NCI-H2171 treated with DMSO at 0.1 percent for 48 hours (cell line): ENCODE data around the gene NAXD.
"Not testable (repeated sequence)": the region's sequence is repeated elsewhere in the genome, so short reads cannot be mapped to it uniquely, and the experiment has no call there.

Source experiments
- DNase-seq: peaks from one replicate; lab custom pipeline; 2025; lab: John Stamatoyannopoulos, UW

NAXD gene

DNA sequence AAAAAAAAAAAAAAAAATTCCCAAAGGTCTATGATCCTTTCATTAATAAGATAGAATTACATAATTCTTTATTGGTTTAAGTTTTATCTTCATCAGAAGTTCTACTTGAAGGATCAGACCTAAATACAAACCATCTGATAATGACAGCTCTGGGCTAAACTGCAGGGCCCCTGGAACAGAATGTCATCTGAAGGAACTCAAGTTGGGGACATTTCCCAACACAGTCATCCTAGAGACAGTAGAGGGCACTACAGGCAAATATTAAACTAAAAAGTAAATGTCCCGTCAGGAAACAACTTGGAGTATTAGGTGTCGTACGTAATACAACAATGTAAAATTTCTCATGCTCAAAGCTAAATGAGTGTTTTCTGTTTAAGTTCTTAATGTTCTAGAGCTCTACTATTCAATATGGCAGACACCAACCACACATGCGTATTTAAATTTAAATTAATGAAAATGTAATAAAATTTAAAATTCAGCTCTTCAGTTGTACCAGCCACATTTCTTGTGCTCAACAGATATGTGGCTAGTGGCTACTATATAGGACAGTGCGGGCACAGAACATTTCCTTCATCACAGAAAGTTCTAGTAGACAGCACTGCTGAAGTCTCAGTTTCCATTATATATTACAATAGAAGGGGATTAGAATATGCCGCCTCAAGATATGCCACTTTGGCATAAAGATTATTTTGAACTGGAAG lies 21.8 kb upstream of the NAXD start:
- DNase-seq: peak; percentile 40

- DNase-seq: no peak
These were observed 18.2 kb upstream of the NAXD start for GRCh38 chr13:110597041-110597689.

- DNase-seq: no peak
These were observed 15.0 kb upstream of the NAXD start for GRCh38 chr13:110600261-110600819.

GRCh38 chr13:110600980-110601379 lies 14.4 kb upstream of the NAXD start:
- no peak for DNase-seq

- DNase-seq: no peak
These were observed 10.2 kb upstream of the NAXD start for GRCh38 chr13:110605132-110605531.

GRCh38 chr13:110606281-110606680 lies 9.1 kb upstream of the NAXD start:
- not testable (repeated sequence) for DNase-seq

- no peak for DNase-seq
These were observed 7.6 kb upstream of the NAXD start for GRCh38 chr13:110607675-110608224.

DNA sequence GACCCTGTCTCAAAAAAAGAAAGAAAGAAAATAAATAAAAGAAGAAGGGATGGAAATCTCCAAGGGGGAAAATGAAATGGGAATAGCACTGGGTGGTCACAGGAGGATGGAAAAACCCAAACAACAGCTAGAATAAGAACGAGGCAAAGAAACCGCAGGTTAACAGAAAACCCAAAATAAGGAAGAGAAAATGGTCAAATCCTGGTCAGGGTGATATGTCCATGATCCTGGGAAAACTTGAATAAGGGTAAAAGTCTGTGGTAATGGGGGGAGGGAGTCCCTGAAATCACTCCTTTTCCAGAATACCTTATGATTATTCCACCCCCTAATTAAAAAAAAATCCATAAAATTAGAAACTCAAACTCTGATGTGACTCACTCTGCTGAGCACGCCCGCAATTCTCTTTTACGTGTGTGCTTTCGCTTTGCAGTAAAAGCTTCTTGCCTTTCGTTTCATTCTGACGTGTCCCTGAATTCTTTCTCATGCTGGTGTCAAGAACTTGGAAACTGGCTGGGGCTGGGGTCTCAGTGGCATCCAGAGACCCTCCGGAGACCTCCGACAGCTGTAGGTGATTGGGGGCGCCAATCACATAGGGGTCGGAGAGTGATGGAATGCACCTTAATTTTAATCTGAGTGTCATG lies 4.3 kb upstream of the NAXD start:
- DNase-seq: no peak

DNA sequence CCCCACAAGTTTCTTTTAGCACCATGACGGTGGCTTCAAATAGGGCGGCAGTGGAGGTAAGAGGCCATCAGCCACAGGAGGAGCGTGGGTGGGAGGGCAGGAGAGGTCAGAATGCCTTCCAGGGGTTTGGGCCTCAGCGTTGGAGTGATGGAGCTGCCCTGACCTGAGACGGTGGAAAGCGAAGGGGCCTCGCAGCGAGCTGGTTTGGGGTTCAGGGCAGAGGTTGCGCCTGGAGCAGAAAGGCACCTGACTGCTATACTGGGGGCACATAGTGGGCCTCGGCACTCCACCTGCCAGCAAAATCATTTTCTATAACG lies 382 bp upstream of the NAXD start:
- DNase-seq: no peak

GRCh38 chr13:110616103-110617101 lies 1.1 kb downstream of the NAXD start:
- DNase-seq: no peak

GRCh38 chr13:110617321-110618072 lies 2.2 kb downstream of the NAXD start:
- DNase-seq: no peak

DNA sequence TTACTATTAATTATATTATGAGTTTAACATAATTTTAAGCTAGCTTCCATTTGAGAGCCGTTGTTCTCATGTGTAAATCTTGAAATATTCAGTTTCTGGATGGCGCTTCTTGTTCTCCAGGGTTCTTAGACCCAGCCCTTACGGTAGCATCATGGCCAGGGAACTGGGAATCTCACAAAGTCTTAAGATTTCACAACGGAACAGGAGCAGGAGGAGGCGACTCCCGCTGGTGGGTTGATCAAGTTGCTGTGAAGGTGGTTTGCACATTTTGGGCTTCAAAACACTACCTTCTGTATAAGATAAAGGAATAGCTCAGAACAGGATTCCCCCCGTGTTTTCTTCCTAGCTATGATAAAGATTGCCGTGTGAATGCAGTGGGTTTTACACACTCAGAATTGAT lies 2.8 kb downstream of the NAXD start:
- DNase-seq: no peak

DNA sequence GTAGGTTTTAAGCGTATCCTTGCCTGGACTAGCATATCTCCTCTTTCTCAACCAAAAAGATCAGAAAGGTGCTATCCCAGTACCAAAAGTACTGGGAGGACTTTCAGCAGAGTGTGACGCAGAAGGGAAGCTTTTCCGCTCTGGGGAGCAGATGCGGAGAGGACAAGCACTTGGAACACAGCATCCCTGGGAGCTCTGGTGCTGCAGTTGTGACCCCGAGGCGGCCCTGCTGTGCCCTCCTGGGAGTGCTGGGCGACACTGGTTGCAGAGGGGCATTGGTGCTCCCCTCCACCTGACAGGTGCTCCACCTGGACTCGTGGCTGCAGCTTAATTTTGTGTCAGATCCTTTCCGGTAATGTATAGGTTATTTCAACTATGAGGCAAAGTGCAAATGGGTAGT lies 3.4 kb downstream of the NAXD start:
- DNase-seq: no peak

- no peak for DNase-seq
These were observed 5.3 kb downstream of the NAXD start for GRCh38 chr13:110620596-110620995.

DNA sequence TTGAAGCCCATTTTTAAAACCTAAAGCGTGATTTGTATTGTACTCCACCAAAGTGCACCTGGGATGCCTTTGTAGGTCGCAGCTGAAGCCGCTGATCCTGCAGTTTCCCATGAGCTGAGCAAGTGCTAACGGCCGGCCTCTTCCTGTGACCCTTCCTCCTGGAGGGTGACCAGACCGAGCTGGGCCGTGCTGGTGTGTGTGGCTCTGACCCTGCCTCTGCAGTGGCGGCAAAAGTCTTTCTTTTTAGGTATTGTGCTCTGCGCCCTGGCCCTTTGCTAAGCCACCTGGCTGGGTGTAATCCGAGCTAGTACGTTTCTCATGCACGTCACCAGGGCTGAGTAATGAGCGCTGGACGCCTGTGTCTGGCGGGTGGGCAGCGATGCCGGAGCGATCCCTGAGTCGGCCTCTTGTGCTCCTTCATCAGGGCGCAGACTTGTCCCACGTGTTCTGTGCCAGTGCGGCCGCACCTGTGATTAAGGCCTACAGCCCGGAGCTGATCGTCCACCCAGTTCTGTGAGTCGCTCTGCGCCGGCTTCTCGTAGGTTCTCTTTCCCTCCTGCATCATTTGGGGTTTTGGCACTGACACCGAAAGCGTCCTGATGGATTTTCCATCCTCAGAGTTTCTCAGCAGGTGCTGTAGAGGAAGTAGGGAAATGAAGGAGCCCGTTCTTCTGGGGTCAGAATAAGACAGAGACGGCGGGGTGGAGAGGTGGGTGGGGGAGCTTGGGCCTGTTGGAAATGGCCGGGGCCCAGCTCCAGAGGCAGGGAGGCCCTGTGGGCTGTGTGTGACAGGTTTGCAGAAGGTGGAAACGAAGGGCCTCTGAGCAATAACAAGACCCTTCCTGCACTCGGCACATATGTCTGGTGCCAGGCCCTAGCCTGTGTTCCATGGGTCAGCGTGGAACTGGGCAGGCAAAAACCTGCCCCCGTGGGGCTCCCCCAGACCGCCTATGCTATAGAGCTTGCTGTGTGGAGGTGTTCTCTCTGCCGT lies 9.7 kb downstream of the NAXD start:
- no peak for DNase-seq

- no peak for DNase-seq
These were observed 10.5 kb downstream of the NAXD start for GRCh38 chr13:110625771-110626321.

GRCh38 chr13:110626521-110626920 lies 11.2 kb downstream of the NAXD start:
- DNase-seq: no peak

DNA sequence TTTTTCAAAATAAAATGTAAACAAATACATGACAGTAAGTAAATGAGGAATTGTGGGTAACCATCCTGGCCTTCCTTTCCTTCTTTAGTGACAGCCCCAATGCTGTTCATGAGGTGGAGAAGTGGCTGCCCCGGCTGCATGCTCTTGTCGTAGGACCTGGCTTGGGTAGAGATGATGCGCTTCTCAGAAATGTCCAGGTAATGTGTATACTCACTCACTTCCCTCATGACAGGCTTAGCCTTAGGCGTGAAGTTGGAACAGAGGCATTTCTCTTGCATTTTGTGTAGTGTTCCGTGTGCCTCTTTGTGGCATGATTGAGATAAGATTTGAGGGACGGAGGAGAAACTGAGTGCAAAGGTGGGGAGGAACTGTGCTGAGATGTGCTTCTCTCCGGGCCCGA lies 12.0 kb downstream of the NAXD start:
- no peak for DNase-seq

GRCh38 chr13:110627761-110628476 lies 12.6 kb downstream of the NAXD start:
- no peak for DNase-seq
